Astrocyte (in vitro differentiated cells and primary cell): ENCODE measurements around the gene CENPX. TPM values are rescaled to one million over a fixed set of nuclear protein-coding genes. Genes with fewer than 3 reads are reported as not detected.

ENCODE experiments used
- DNase-seq: peaks from one replicate; pipeline ENCODE4 v3.0.0-alpha.2; 2010; ENCODE audit warnings: low read depth
- FAIRE-seq: peaks from 2 replicates; lab custom pipeline; 2011; peaks lifted over from hg19 to GRCh38; lab: Jason Lieb, UNC
- H2AFZ ChIP-seq: 2 replicates; pipeline ENCODE4 v1.6.0; 2012; ENCODE audit warnings: low read depth, low read length, inconsistent platforms
- H3K27ac ChIP-seq: 2 replicates; pipeline ENCODE4 v1.5.1; 2011; ENCODE audit warnings: low read depth, low read length, inconsistent platforms
- H3K27me3 ChIP-seq: 2 replicates; pipeline ENCODE4 v1.6.0; 2011; ENCODE audit warnings: low read length, inconsistent platforms; ENCODE audit not compliant: insufficient read depth
- H3K36me3 ChIP-seq: 2 replicates; pipeline ENCODE4 v1.5.1; 2011; ENCODE audit warnings: low read length, inconsistent platforms; ENCODE audit not compliant: insufficient read depth
- H3K4me1 ChIP-seq: 2 replicates; pipeline ENCODE4 v1.5.1; 2011; ENCODE audit warnings: low read length, inconsistent platforms; ENCODE audit not compliant: insufficient read depth
- H3K4me2 ChIP-seq: 2 replicates; pipeline ENCODE4 v1.6.0; 2012; ENCODE audit warnings: low read length, inconsistent platforms
- H3K4me3 ChIP-seq: 2 replicates; pipeline ENCODE4 v1.5.1; 2011; ENCODE audit warnings: low read depth, mild to moderate bottlenecking, low read length, inconsistent platforms; ENCODE audit not compliant: insufficient read depth
- H3K79me2 ChIP-seq: 2 replicates; pipeline ENCODE4 v1.6.0; 2012; ENCODE audit warnings: mild to moderate bottlenecking, low read length, inconsistent platforms; ENCODE audit not compliant: insufficient read depth
- H3K9ac ChIP-seq: 2 replicates; pipeline ENCODE4 v1.6.0; 2012; ENCODE audit warnings: mild to moderate bottlenecking, low read length, inconsistent platforms
- H3K9me3 ChIP-seq: 2 replicates; pipeline ENCODE4 v1.5.1; 2012; ENCODE audit warnings: low read depth, mild to moderate bottlenecking, low read length, inconsistent platforms; ENCODE audit not compliant: insufficient read depth
- H4K20me1 ChIP-seq: 2 replicates; pipeline ENCODE4 v1.6.0; 2012; ENCODE audit warnings: low read length, inconsistent platforms; ENCODE audit not compliant: insufficient read depth
- H3K27ac Mint-ChIP-seq: one replicate; pipeline ENCODE4 v1.8.0; 2021; ENCODE audit warnings: mild to moderate bottlenecking, mixed read lengths; ENCODE audit not compliant: unreplicated experiment
- H3K27me3 Mint-ChIP-seq: one replicate; pipeline ENCODE4 v1.8.0; 2021; ENCODE audit warnings: low read depth, mixed read lengths; ENCODE audit not compliant: unreplicated experiment
- H3K36me3 Mint-ChIP-seq: one replicate; pipeline ENCODE4 v1.8.0; 2021; ENCODE audit warnings: low read depth, mixed read lengths; ENCODE audit not compliant: unreplicated experiment
- H3K4me1 Mint-ChIP-seq: one replicate; pipeline ENCODE4 v1.8.0; 2021; ENCODE audit warnings: low read depth, mixed read lengths; ENCODE audit not compliant: unreplicated experiment
- H3K4me3 Mint-ChIP-seq: one replicate; pipeline ENCODE4 v1.8.0; 2021; ENCODE audit warnings: mild to moderate bottlenecking, moderate library complexity, mixed read lengths; ENCODE audit not compliant: unreplicated experiment
- H3K9me3 Mint-ChIP-seq: one replicate; pipeline ENCODE4 v1.8.0; 2021; ENCODE audit warnings: mild to moderate bottlenecking, mixed read lengths; ENCODE audit not compliant: unreplicated experiment
- CTCF ChIP-seq: IDR thresholded peaks from 2 replicates; pipeline ENCODE4 v1.5.1; 2011; ENCODE audit warnings: low read depth, mild to moderate bottlenecking, inconsistent platforms, low read length, moderate library complexity; ENCODE audit not compliant: insufficient read depth
- EZH2 ChIP-seq: IDR thresholded peaks from 2 replicates; pipeline ENCODE4 v1.6.1; 2012; ENCODE audit warnings: mild to moderate bottlenecking, low read length, inconsistent platforms; ENCODE audit not compliant: insufficient read depth
- total RNA-seq: library from RNA; stranded (reverse); gene quantifications from 2 replicates; pipeline ENCODE4 v1.2.1, GENCODE V29; 2021

Gene CENPX
- total RNA-seq, 1 donor from 2014 or later: 26.7 TPM

DNA sequence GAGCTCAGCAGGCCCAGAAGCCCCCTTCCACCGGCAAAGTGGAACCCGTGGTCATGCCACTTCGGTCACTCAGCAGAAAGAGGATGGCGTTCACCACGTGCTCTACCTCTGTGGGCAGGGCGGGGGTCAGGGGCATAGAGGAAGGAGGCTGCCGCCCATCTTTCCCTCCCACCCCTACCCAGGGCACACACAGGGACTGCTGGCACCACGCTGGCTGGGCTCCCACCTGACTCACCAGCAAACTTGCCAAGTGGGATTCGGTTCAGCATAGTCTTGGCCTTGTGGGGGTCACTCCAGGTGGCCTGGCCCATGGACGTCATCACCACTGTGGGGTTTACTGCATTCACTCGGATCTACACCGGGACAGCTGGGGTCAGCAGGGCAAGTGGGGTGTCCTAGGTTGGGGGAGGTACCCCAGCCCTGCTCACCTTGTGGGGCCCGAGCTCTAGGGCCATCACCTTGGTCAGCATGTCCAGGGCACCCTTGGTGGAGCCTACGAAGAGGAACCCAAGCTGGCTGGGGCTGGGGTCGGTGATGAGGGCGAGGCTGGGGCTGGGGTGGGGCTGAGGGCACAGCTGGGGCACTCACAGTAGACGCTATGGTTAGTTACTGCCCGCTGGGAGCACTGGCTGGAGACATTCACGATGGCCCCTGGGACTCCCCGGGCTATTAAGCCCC, 13.4 kb upstream of the CENPX start:
- peak overlapping the region; percentile 84 for H3K9ac ChIP-seq
- H3K36me3 ChIP-seq: no peaks in the 10 kb centered on the region
- H3K4me3 ChIP-seq: peak overlapping the region; percentile 72
- H3K4me1 Mint-ChIP-seq: peaks cover 2% of the 10 kb centered on the region
- H3K4me3 Mint-ChIP-seq: peak overlapping the region; percentile 74
- H3K27me3 ChIP-seq: no peaks in the 10 kb centered on the region
- FAIRE-seq (no peak), DNase-seq (no peak)
- peaks cover 10% of the 10 kb centered on the region for H3K79me2 ChIP-seq
- H4K20me1 ChIP-seq: peaks cover 3% of the 10 kb centered on the region
- H3K9me3 ChIP-seq: no peaks in the 10 kb centered on the region
- H3K27me3 Mint-ChIP-seq: peaks cover 4% of the 10 kb centered on the region
- no peak overlapping the region for H2AFZ ChIP-seq
- no peak for TF ChIP-seq CTCF
- H3K9me3 Mint-ChIP-seq: peaks cover 2% of the 10 kb centered on the region
- H3K4me1 ChIP-seq: peaks cover 15% of the 10 kb centered on the region
- H3K4me2 ChIP-seq: peak overlapping the region; percentile 99
- peaks cover 11% of the 10 kb centered on the region for H3K36me3 Mint-ChIP-seq
- H3K27ac ChIP-seq: no peak overlapping the region
- H3K27ac Mint-ChIP-seq: no peak overlapping the region

GRCh38 chr17:82035488-82035887, 12.8 kb upstream of the CENPX start:
- TF ChIP-seq CTCF: no peak
- TF ChIP-seq EZH2: no peak
- no peak overlapping the region for H3K4me2 ChIP-seq
- H3K9ac ChIP-seq: no peak overlapping the region
- H3K27me3 Mint-ChIP-seq: peaks cover 4% of the 10 kb centered on the region
- H3K4me3 Mint-ChIP-seq: peak overlapping the region; percentile 78
- no peaks in the 10 kb centered on the region for H3K9me3 ChIP-seq
- peaks cover 2% of the 10 kb centered on the region for H3K4me1 Mint-ChIP-seq
- H3K4me1 ChIP-seq: peaks cover 20% of the 10 kb centered on the region
- H3K36me3 Mint-ChIP-seq: peaks cover 11% of the 10 kb centered on the region
- no peaks in the 10 kb centered on the region for H3K27me3 ChIP-seq
- peaks cover 2% of the 10 kb centered on the region for H3K9me3 Mint-ChIP-seq
- no peak overlapping the region for H2AFZ ChIP-seq
- no peak overlapping the region for H3K27ac Mint-ChIP-seq
- no peaks in the 10 kb centered on the region for H3K36me3 ChIP-seq
- FAIRE-seq (no peak), DNase-seq (no peak)
- no peak overlapping the region for H3K27ac ChIP-seq
- H3K79me2 ChIP-seq: peaks cover 10% of the 10 kb centered on the region
- peaks cover 3% of the 10 kb centered on the region for H4K20me1 ChIP-seq
- H3K4me3 ChIP-seq: no peak overlapping the region

GRCh38 chr17:82034371-82035011, 11.8 kb upstream of the CENPX start:
- no peak overlapping the region for H3K4me2 ChIP-seq
- H3K9me3 ChIP-seq: no peaks in the 10 kb centered on the region
- no peak overlapping the region for H3K27ac ChIP-seq
- Mint-ChIP-seq H3K36me3 (peaks cover 11% of the 10 kb centered on the region), H3K27me3 (peaks cover 6% of the 10 kb centered on the region), H3K4me3 (no peak overlapping the region), H3K4me1 (peaks cover 2% of the 10 kb centered on the region), H3K9me3 (peaks cover 2% of the 10 kb centered on the region), H3K27ac (no peak overlapping the region)
- H3K79me2 ChIP-seq: peaks cover 10% of the 10 kb centered on the region
- no peak overlapping the region for H3K4me3 ChIP-seq
- peaks cover 20% of the 10 kb centered on the region for H3K4me1 ChIP-seq
- H3K9ac ChIP-seq: no peak overlapping the region
- H3K27me3 ChIP-seq: no peaks in the 10 kb centered on the region
- no peak overlapping the region for H2AFZ ChIP-seq
- H3K36me3 ChIP-seq: no peaks in the 10 kb centered on the region
- no peak for FAIRE-seq
- TF ChIP-seq CTCF (no peak), EZH2 (no peak)
- no peak for DNase-seq
- peaks cover 3% of the 10 kb centered on the region for H4K20me1 ChIP-seq
